ENCODE data around the gene NAA10.

NAA10 gene

GRCh38 chrX:153956044-153956907 lies 21.4 kb upstream of the NAA10 start:
- TF ChIP-seq CTCF (IDR thresholded peaks at IDR 0.05) = no peak

DNA sequence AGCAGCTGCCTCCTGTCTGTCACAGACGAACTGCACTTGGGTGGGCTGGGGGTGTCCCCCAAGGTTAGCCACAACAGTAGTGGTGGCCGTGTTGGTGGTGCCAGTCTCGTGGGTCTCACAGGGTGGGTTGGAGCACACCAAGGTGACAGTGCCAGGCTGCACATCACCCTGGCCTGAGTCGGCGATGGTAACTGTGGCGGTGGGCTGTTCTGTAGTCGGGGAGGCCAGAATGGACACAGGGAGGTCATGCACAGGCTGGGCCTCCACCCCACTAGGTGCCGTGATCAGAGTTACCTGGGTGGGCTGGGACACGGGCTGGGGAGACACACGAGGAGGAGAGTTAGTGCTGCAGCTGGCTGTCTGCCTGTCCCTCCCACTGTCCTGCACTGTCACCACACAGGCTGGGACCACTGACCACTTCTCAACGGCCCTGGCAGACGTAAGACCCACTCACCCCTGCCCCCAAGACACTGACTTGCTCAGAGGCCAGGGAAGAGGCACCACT lies 20.4 kb upstream of the NAA10 start:
- TF ChIP-seq CTCF (IDR thresholded peaks at IDR 0.05) = no peak

- no peak for TF ChIP-seq CTCF (IDR thresholded peaks at IDR 0.05)
These were observed 19.9 kb upstream of the NAA10 start for GRCh38 chrX:153954558-153955227.

GRCh38 chrX:153953892-153954557 lies 19.2 kb upstream of the NAA10 start:
- TF ChIP-seq CTCF (IDR thresholded peaks at IDR 0.05) = no peak

DNA sequence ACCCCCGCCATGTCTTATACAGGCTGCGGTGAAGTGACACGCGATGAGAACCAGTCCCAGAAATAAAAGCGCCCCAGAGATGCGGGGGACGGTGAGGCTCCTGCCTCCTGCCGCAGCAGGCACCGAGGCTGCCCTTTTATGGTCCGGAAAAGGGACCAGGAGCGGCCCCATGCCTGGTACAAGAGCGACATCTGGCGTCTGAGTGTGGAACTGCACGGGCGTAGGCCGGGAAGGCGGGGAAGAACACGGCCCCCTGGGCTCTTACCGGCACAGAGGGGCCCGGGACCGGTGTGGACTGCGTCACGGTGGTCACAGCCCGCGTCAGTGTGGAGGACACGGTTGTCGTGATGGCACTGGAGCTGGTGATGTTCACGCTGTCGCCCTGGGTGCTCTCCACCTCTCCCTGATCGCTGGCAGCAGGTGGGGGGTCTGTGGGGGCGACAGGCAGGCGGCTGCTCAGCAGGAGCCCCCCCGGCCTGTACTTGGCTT lies 18.5 kb upstream of the NAA10 start:
- TF ChIP-seq CTCF (IDR thresholded peaks at IDR 0.05) = peak; percentile 84

DNA sequence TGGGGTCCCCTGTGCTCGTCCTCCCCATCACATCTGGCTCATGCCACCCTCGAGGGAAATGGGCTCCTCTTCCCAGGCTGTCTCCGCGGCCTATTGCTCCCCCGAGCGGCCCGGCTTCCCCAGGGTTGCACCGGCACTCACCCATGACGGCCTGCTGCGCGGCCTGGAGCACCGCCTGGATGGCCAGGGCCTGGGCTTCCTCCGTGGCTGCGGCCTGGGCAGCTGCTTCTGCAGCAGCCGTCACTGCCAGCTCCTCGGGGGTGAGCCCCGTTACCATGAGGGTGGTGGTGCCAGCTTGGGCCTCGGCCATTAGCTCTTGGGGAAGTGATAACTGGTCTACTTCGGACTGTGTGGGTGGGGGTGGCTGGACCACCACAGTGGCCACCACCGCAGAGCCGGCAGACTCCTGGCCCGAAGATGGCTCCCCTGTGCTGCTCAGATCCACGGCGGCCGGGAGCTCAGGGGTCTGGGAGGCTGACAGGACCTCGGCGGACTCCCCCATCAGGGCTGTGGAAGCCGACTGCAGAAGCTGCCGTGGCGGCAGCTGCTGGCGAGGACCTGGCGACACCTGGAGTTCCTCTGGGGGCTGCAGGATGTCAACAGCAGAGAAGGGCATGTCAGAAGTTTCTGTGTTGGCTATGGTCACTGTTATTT lies 17.7 kb upstream of the NAA10 start:
- no peak for TF ChIP-seq CTCF (IDR thresholded peaks at IDR 0.05)

All from LNCAP (cell line).